Tibial nerve (tissue), 4 donors: ENCODE results near the gene LTBP1.

Source experiments
- CTCF ChIP-seq, 5 experiments: fragments of 200-600 bp in 3 of 5; fragments of 450-650 bp in 2 of 5; sonication (generic) in 3 of 5; IDR thresholded peaks; one replicate each; pipeline ENCODE4 v1.5.1; 2016 to 2019; ENCODE audit warnings: antibody characterized with exemption in 5 of 5, mild to moderate bottlenecking in 3 of 5, moderate library complexity in 2 of 5
- EP300 ChIP-seq, 2 donors: sonication (generic); formaldehyde crosslinking; IDR thresholded peaks; one replicate each; pipeline ENCODE4 v1.6.1; 2017; ENCODE audit warnings: antibody characterized with exemption in 2 of 2, mild to moderate bottlenecking in 1 of 2
- POLR2A ChIP-seq, 2 donors: fragments of 450-650 bp; IDR thresholded peaks; one replicate each; pipeline ENCODE4 v1.6.1; 2017; ENCODE audit warnings: antibody characterized with exemption in 2 of 2, mild to moderate bottlenecking in 2 of 2, moderate library complexity in 2 of 2

GRCh38 chr2:33395034-33395433, 448.3 kb downstream of the LTBP1 start:
- no peak for TF ChIP-seq CTCF (IDR thresholded peaks at IDR 0.05)
- TF ChIP-seq POLR2A (IDR thresholded peaks at IDR 0.05): no peak
- TF ChIP-seq EP300 (IDR thresholded peaks at IDR 0.05): no peak
